Measurements from ENCODE around the gene ADCYAP1R1.

The ADCYAP1R1 gene

GRCh38 chr7:31051598-31052486 lies at the start of gene ADCYAP1R1:
TSS of gene ADCYAP1R1 (plus strand) at chr7:31052308. CDS start at chr7:31063265, 10,957 bp downstream.
- FAIRE-seq (no peak), DNase-seq (ENCODE audit: insufficient read length, low spot score) (no peak)
- no peak for TF ChIP-seq POLR2A (IDR thresholded peaks at IDR 0.05; ENCODE audit: low read depth, low read length)

GRCh38 chr7:31003097-31003496 lies 49.0 kb upstream of the ADCYAP1R1 start:
- no peak for TF ChIP-seq POLR2A (IDR thresholded peaks at IDR 0.05; ENCODE audit: low read depth, low read length)
- FAIRE-seq: no peak

GRCh38 chr7:31003721-31004120 lies 48.4 kb upstream of the ADCYAP1R1 start:
- no peak for FAIRE-seq
- no peak for DNase-seq (ENCODE audit: insufficient read length, low spot score)
- TF ChIP-seq POLR2A (IDR thresholded peaks at IDR 0.05; ENCODE audit: low read depth, low read length): no peak

More at GRCh38 chr7:31003097-31003496, 49.0 kb upstream of the ADCYAP1R1 start:
- no peak for DNase-seq (ENCODE audit: insufficient read length, low spot score)

- no peak for FAIRE-seq
- no peak for TF ChIP-seq POLR2A (IDR thresholded peaks at IDR 0.05; ENCODE audit: low read depth, low read length)
Observed at GRCh38 chr7:31004393-31004792, 47.7 kb upstream of the ADCYAP1R1 start.

GRCh38 chr7:31006857-31007256 lies 45.3 kb upstream of the ADCYAP1R1 start:
- DNase-seq (ENCODE audit: insufficient read length, low spot score) (no peak), FAIRE-seq (no peak)
- TF ChIP-seq POLR2A (IDR thresholded peaks at IDR 0.05; ENCODE audit: low read depth, low read length): no peak

More at GRCh38 chr7:31004393-31004792, 47.7 kb upstream of the ADCYAP1R1 start:
- DNase-seq (ENCODE audit: insufficient read length, low spot score): no peak

- FAIRE-seq (no peak), DNase-seq (ENCODE audit: insufficient read length, low spot score) (no peak)
- TF ChIP-seq POLR2A (IDR thresholded peaks at IDR 0.05; ENCODE audit: low read depth, low read length): no peak
Observed at GRCh38 chr7:31007634-31008033, 44.5 kb upstream of the ADCYAP1R1 start.

GRCh38 chr7:31014826-31015225 lies 37.3 kb upstream of the ADCYAP1R1 start:
- TF ChIP-seq POLR2A (IDR thresholded peaks at IDR 0.05; ENCODE audit: low read depth, low read length): no peak
- DNase-seq (ENCODE audit: insufficient read length, low spot score) (no peak), FAIRE-seq (no peak)

- no peak for DNase-seq (ENCODE audit: insufficient read length, low spot score)
- no peak for TF ChIP-seq POLR2A (IDR thresholded peaks at IDR 0.05; ENCODE audit: low read depth, low read length)
- no peak for FAIRE-seq
Observed at GRCh38 chr7:31017032-31017675, 35.0 kb upstream of the ADCYAP1R1 start.

GRCh38 chr7:31017721-31018120 lies 34.4 kb upstream of the ADCYAP1R1 start:
- no peak for TF ChIP-seq POLR2A (IDR thresholded peaks at IDR 0.05; ENCODE audit: low read depth, low read length)
- no peak for FAIRE-seq
- no peak for DNase-seq (ENCODE audit: insufficient read length, low spot score)

- DNase-seq (ENCODE audit: insufficient read length, low spot score) (no peak), FAIRE-seq (no peak)
- no peak for TF ChIP-seq POLR2A (IDR thresholded peaks at IDR 0.05; ENCODE audit: low read depth, low read length)
Observed at GRCh38 chr7:31019509-31019908, 32.6 kb upstream of the ADCYAP1R1 start.

- FAIRE-seq (no peak), DNase-seq (ENCODE audit: insufficient read length, low spot score) (no peak)
- TF ChIP-seq POLR2A (IDR thresholded peaks at IDR 0.05; ENCODE audit: low read depth, low read length): no peak
Observed at GRCh38 chr7:31020161-31020560, 31.9 kb upstream of the ADCYAP1R1 start.

GRCh38 chr7:31020652-31021051 lies 31.5 kb upstream of the ADCYAP1R1 start:
- no peak for FAIRE-seq
- no peak for TF ChIP-seq POLR2A (IDR thresholded peaks at IDR 0.05; ENCODE audit: low read depth, low read length)
- DNase-seq (ENCODE audit: insufficient read length, low spot score): no peak

- no peak for TF ChIP-seq POLR2A (IDR thresholded peaks at IDR 0.05; ENCODE audit: low read depth, low read length)
- DNase-seq (ENCODE audit: insufficient read length, low spot score) (no peak), FAIRE-seq (no peak)
Observed at GRCh38 chr7:31022117-31022516, 30.0 kb upstream of the ADCYAP1R1 start.

- TF ChIP-seq POLR2A (IDR thresholded peaks at IDR 0.05; ENCODE audit: low read depth, low read length): no peak
- no peak for FAIRE-seq
- no peak for DNase-seq (ENCODE audit: insufficient read length, low spot score)
Observed at GRCh38 chr7:31022726-31023125, 29.4 kb upstream of the ADCYAP1R1 start.

GRCh38 chr7:31023877-31024276 lies 28.2 kb upstream of the ADCYAP1R1 start:
- DNase-seq (ENCODE audit: insufficient read length, low spot score): no peak
- no peak for TF ChIP-seq POLR2A (IDR thresholded peaks at IDR 0.05; ENCODE audit: low read depth, low read length)
- FAIRE-seq: no peak
